WTC11 (cell line): Measurements from ENCODE around the gene SOX9. TPM values are rescaled to one million over a fixed set of nuclear protein-coding genes. Genes with fewer than 3 reads are reported as not detected.

Experiments
- ATAC-seq: fragments of 200-7000 bp; cut with Tn5 transposase; 2 replicates; pipeline ENCODE4 v1.10.0; 2021; ENCODE audit warnings: mild to moderate bottlenecking, moderate library complexity
- CTCF ChIA-PET: fragments of 300-600 bp; sonication (Branson Sonifier 250); formaldehyde crosslinking; loops from one replicate; lab custom pipeline; 2021; ENCODE audit warnings: antibody characterized with exemption; lab: Charles Lee
- POLR2A ChIA-PET: fragments of 350-600 bp; sonication (Branson Sonifier 250); formaldehyde crosslinking; loops from one replicate; lab custom pipeline; 2021; ENCODE audit warnings: antibody characterized with exemption; lab: Charles Lee
- DNase-seq: peaks from one replicate; pipeline ENCODE4 v3.0.0; 2021; ENCODE audit warnings: low spot score
- H3K27ac Mint-ChIP-seq: 2 replicates; pipeline ENCODE4 v1.8.0; 2021; ENCODE audit warnings: mixed read lengths
- H3K27me3 Mint-ChIP-seq: 2 replicates; pipeline ENCODE4 v1.8.0; 2021; ENCODE audit warnings: low read depth, mild to moderate bottlenecking, moderate library complexity, mixed read lengths
- H3K36me3 Mint-ChIP-seq: 2 replicates; pipeline ENCODE4 v1.8.0; 2021; ENCODE audit warnings: mixed read lengths
- H3K4me1 Mint-ChIP-seq: 2 replicates; pipeline ENCODE4 v1.8.0; 2022; ENCODE audit warnings: mixed read lengths
- H3K4me3 Mint-ChIP-seq: 2 replicates; pipeline ENCODE4 v1.8.0; 2021; ENCODE audit warnings: mild to moderate bottlenecking, moderate library complexity, mixed read lengths
- H3K9me3 Mint-ChIP-seq: 2 replicates; pipeline ENCODE4 v1.8.0; 2021; ENCODE audit warnings: mixed read lengths
- ELF4 ChIP-seq: sonication (generic); formaldehyde crosslinking; IDR thresholded peaks from 2 replicates; pipeline ENCODE4 v1.8.1; 2022; ENCODE audit warnings: low read depth, mild to moderate bottlenecking, moderate library complexity, missing genetic modification reagents
- GTF2I ChIP-seq: fragments of 250-450 bp; sonication (Bioruptor Pico); conservative IDR thresholded peaks from 2 replicates; pipeline ENCODE4 v1.4.0; 2021; ENCODE audit warnings: mild to moderate bottlenecking
- JUN ChIP-seq: sonication (generic); formaldehyde crosslinking; IDR thresholded peaks from 2 replicates; pipeline ENCODE4 v1.8.0; 2023; ENCODE audit warnings: mild to moderate bottlenecking, missing genetic modification reagents
- NFATC4 ChIP-seq: fragments of 250-450 bp; sonication (Bioruptor Pico); IDR thresholded peaks from 2 replicates; pipeline ENCODE4 v1.9.0; 2021; ENCODE audit warnings: mild to moderate bottlenecking
- RORB ChIP-seq: fragments of 250-450 bp; sonication (Bioruptor Pico); IDR thresholded peaks from 2 replicates; pipeline ENCODE4 v1.9.0; 2021; ENCODE audit warnings: mild to moderate bottlenecking
- ZNF138 ChIP-seq: sonication (generic); formaldehyde crosslinking; conservative IDR thresholded peaks from 2 replicates; pipeline ENCODE4 v1.8.1; 2022; ENCODE audit warnings: mild to moderate bottlenecking, moderate library complexity, missing genetic modification reagents
- ZNF416 ChIP-seq: fragments of 250-450 bp; sonication (Bioruptor Pico); IDR thresholded peaks from 2 replicates; pipeline ENCODE4 v1.9.0; 2021; ENCODE audit warnings: mild to moderate bottlenecking, inconsistent platforms
- total RNA-seq: library from RNA; stranded (reverse); gene quantifications from 3 replicates; pipeline ENCODE4 v1.2.3, GENCODE V29; 2021
- TF ChIP-seq, protein P1 (sequence below): sonication (generic); formaldehyde crosslinking; IDR thresholded peaks from 2 replicates; pipeline ENCODE4 v1.8.0; 2022; ENCODE audit warnings: mild to moderate bottlenecking, missing genetic modification reagents
- TF ChIP-seq, protein P2 (sequence below): sonication (generic); formaldehyde crosslinking; IDR thresholded peaks from 2 replicates; pipeline ENCODE4 v1.8.0; 2023; ENCODE audit warnings: missing genetic modification reagents, mild to moderate bottlenecking, borderline replicate concordance
- TF ChIP-seq, protein P3 (sequence below): fragments of 250-450 bp; sonication (Bioruptor Pico); IDR thresholded peaks from 2 replicates; pipeline ENCODE4 v1.9.0; 2021; ENCODE audit warnings: mild to moderate bottlenecking, borderline replicate concordance
- TF ChIP-seq, protein P4 (sequence below): sonication (generic); formaldehyde crosslinking; IDR thresholded peaks from 2 replicates; pipeline ENCODE4 v1.8.1; 2022; ENCODE audit warnings: missing genetic modification reagents, borderline replicate concordance
- TF ChIP-seq, protein P5 (sequence below): sonication (generic); formaldehyde crosslinking; IDR thresholded peaks from 2 replicates; pipeline ENCODE4 v1.8.0; 2022; ENCODE audit warnings: mild to moderate bottlenecking, missing genetic modification reagents
- TF ChIP-seq, protein P6 (sequence below): sonication (generic); formaldehyde crosslinking; IDR thresholded peaks from 2 replicates; pipeline ENCODE4 v1.8.1; 2022; ENCODE audit warnings: low read depth, missing genetic modification reagents, borderline replicate concordance
- TF ChIP-seq, protein P7 (sequence below): sonication (generic); formaldehyde crosslinking; IDR thresholded peaks from 2 replicates; pipeline ENCODE4 v1.8.1; 2023; ENCODE audit warnings: mild to moderate bottlenecking, moderate library complexity, missing genetic modification reagents

The SOX9 gene
- total RNA-seq, 1 experiment from 2014 or later: 8.1 TPM

DNA sequence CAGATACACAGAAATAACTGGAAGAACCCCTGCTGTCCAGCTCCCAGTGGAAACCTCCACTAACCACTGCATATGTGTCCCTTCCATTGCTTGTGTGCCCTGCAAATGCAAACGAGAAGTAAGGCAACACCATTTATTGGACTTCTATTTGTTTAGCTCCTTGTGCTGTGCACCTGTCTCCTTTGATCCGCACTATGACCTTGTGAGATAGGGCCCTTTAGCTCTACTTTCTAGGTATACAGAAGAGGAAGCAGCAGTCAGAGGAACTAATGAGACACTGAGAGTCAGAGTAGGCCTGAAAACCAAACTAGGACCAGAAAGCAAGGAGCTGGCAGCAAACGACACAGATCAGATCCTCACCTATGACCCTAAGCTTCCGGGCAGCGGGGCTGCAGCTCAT is 22.4 kb downstream of the SOX9 start (continued):
- TF ChIP-seq, protein P1, sequence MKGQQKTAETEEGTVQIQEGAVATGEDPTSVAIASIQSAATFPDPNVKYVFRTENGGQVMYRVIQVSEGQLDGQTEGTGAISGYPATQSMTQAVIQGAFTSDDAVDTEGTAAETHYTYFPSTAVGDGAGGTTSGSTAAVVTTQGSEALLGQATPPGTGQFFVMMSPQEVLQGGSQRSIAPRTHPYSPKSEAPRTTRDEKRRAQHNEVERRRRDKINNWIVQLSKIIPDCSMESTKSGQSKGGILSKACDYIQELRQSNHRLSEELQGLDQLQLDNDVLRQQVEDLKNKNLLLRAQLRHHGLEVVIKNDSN (CRISPR knock-in tag): no peak
- no peak for TF ChIP-seq RORB (CRISPR knock-in tag)
- TF ChIP-seq, all 79 proteins: peak for 0

DNA sequence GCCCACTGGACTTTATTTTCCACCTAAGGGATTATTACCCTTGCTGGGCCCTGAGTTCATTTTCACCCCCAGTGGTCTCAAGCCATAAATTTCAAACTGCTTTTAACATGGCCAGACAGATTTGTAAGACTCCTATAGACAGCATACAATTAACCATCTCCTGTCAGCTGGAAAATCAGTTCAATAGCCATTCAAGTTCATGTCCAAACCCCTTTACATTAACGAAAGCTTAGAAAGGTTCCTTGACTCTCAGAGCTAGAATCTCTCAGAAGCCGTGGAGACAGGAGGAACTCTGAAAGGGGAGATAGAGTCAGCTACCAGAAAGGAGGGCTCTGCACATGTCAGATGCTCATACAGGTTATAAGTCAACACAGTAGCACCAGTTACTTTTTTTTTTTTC is 23.3 kb downstream of the SOX9 start:
- Mint-ChIP-seq H3K4me1 (peaks cover 33% of the 10 kb centered on the region), H3K27ac (no peak overlapping the region), H3K4me3 (no peak overlapping the region), H3K36me3 (peaks cover 2% of the 10 kb centered on the region; the same call in 1 of the 2 replicates), H3K9me3 (peaks cover 4% of the 10 kb centered on the region), H3K27me3 (peaks cover 11% of the 10 kb centered on the region; the same call in 1 of the 2 replicates)
- ATAC-seq (no peak), DNase-seq (no peak)
- CTCF ChIA-PET: no interaction called here
- POLR2A ChIA-PET: no interaction called here
- TF ChIP-seq, protein P2, sequence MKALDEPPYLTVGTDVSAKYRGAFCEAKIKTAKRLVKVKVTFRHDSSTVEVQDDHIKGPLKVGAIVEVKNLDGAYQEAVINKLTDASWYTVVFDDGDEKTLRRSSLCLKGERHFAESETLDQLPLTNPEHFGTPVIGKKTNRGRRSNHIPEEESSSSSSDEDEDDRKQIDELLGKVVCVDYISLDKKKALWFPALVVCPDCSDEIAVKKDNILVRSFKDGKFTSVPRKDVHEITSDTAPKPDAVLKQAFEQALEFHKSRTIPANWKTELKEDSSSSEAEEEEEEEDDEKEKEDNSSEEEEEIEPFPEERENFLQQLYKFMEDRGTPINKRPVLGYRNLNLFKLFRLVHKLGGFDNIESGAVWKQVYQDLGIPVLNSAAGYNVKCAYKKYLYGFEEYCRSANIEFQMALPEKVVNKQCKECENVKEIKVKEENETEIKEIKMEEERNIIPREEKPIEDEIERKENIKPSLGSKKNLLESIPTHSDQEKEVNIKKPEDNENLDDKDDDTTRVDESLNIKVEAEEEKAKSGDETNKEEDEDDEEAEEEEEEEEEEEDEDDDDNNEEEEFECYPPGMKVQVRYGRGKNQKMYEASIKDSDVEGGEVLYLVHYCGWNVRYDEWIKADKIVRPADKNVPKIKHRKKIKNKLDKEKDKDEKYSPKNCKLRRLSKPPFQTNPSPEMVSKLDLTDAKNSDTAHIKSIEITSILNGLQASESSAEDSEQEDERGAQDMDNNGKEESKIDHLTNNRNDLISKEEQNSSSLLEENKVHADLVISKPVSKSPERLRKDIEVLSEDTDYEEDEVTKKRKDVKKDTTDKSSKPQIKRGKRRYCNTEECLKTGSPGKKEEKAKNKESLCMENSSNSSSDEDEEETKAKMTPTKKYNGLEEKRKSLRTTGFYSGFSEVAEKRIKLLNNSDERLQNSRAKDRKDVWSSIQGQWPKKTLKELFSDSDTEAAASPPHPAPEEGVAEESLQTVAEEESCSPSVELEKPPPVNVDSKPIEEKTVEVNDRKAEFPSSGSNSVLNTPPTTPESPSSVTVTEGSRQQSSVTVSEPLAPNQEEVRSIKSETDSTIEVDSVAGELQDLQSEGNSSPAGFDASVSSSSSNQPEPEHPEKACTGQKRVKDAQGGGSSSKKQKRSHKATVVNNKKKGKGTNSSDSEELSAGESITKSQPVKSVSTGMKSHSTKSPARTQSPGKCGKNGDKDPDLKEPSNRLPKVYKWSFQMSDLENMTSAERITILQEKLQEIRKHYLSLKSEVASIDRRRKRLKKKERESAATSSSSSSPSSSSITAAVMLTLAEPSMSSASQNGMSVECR (CRISPR knock-in tag): no peak
- TF ChIP-seq, protein P3, sequence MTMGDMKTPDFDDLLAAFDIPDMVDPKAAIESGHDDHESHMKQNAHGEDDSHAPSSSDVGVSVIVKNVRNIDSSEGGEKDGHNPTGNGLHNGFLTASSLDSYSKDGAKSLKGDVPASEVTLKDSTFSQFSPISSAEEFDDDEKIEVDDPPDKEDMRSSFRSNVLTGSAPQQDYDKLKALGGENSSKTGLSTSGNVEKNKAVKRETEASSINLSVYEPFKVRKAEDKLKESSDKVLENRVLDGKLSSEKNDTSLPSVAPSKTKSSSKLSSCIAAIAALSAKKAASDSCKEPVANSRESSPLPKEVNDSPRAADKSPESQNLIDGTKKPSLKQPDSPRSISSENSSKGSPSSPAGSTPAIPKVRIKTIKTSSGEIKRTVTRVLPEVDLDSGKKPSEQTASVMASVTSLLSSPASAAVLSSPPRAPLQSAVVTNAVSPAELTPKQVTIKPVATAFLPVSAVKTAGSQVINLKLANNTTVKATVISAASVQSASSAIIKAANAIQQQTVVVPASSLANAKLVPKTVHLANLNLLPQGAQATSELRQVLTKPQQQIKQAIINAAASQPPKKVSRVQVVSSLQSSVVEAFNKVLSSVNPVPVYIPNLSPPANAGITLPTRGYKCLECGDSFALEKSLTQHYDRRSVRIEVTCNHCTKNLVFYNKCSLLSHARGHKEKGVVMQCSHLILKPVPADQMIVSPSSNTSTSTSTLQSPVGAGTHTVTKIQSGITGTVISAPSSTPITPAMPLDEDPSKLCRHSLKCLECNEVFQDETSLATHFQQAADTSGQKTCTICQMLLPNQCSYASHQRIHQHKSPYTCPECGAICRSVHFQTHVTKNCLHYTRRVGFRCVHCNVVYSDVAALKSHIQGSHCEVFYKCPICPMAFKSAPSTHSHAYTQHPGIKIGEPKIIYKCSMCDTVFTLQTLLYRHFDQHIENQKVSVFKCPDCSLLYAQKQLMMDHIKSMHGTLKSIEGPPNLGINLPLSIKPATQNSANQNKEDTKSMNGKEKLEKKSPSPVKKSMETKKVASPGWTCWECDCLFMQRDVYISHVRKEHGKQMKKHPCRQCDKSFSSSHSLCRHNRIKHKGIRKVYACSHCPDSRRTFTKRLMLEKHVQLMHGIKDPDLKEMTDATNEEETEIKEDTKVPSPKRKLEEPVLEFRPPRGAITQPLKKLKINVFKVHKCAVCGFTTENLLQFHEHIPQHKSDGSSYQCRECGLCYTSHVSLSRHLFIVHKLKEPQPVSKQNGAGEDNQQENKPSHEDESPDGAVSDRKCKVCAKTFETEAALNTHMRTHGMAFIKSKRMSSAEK (CRISPR knock-in tag): no peak
- TF ChIP-seq ZNF416 (CRISPR knock-in tag): no peak
- TF ChIP-seq RORB (CRISPR knock-in tag): no peak
- TF ChIP-seq, protein P4, sequence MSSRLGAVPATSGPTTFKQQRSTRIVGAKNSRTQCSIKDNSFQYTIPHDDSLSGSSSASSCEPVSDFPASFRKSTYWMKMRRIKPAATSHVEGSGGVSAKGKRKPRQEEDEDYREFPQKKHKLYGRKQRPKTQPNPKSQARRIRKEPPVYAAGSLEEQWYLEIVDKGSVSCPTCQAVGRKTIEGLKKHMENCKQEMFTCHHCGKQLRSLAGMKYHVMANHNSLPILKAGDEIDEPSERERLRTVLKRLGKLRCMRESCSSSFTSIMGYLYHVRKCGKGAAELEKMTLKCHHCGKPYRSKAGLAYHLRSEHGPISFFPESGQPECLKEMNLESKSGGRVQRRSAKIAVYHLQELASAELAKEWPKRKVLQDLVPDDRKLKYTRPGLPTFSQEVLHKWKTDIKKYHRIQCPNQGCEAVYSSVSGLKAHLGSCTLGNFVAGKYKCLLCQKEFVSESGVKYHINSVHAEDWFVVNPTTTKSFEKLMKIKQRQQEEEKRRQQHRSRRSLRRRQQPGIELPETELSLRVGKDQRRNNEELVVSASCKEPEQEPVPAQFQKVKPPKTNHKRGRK (CRISPR knock-in tag): no peak
- no peak for TF ChIP-seq ELF4 (CRISPR knock-in tag)
- TF ChIP-seq, protein P5, sequence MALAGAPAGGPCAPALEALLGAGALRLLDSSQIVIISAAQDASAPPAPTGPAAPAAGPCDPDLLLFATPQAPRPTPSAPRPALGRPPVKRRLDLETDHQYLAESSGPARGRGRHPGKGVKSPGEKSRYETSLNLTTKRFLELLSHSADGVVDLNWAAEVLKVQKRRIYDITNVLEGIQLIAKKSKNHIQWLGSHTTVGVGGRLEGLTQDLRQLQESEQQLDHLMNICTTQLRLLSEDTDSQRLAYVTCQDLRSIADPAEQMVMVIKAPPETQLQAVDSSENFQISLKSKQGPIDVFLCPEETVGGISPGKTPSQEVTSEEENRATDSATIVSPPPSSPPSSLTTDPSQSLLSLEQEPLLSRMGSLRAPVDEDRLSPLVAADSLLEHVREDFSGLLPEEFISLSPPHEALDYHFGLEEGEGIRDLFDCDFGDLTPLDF (CRISPR knock-in tag): no peak
- TF ChIP-seq NFATC4 (CRISPR knock-in tag): no peak
- TF ChIP-seq, protein P6, sequence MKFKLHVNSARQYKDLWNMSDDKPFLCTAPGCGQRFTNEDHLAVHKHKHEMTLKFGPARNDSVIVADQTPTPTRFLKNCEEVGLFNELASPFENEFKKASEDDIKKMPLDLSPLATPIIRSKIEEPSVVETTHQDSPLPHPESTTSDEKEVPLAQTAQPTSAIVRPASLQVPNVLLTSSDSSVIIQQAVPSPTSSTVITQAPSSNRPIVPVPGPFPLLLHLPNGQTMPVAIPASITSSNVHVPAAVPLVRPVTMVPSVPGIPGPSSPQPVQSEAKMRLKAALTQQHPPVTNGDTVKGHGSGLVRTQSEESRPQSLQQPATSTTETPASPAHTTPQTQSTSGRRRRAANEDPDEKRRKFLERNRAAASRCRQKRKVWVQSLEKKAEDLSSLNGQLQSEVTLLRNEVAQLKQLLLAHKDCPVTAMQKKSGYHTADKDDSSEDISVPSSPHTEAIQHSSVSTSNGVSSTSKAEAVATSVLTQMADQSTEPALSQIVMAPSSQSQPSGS (CRISPR knock-in tag): no peak
- TF ChIP-seq JUN (CRISPR knock-in tag): no peak
- no peak for TF ChIP-seq GTF2I (CRISPR knock-in tag)
- TF ChIP-seq ZNF138 (CRISPR knock-in tag): no peak
- TF ChIP-seq, protein P7, sequence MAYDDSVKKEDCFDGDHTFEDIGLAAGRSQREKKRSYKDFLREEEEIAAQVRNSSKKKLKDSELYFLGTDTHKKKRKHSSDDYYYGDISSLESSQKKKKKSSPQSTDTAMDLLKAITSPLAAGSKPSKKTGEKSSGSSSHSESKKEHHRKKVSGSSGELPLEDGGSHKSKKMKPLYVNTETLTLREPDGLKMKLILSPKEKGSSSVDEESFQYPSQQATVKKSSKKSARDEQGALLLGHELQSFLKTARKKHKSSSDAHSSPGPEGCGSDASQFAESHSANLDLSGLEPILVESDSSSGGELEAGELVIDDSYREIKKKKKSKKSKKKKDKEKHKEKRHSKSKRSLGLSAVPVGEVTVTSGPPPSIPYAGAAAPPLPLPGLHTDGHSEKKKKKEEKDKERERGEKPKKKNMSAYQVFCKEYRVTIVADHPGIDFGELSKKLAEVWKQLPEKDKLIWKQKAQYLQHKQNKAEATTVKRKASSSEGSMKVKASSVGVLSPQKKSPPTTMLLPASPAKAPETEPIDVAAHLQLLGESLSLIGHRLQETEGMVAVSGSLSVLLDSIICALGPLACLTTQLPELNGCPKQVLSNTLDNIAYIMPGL (CRISPR knock-in tag): no peak
